GM18517 (cell line): Measurements from ENCODE around the gene CLIC3.

Experiments
- ATAC-seq: cut with Tn5 transposase; IDR thresholded peaks from one replicate; pipeline ENCODE4 v1.9.1; 2021; ENCODE audit warnings: mild to moderate bottlenecking, moderate library complexity; ENCODE audit not compliant: unreplicated experiment

Gene CLIC3

GRCh38 chr9:137031904-137032640 is 35.7 kb upstream of the CLIC3 start, which contains the start of gene FUT7:
Gene FUT7, minus strand, starts transcription at chr9:137032088. Its CDS starts 97 bp downstream, at chr9:137031991.
- no peak for ATAC-seq

- no peak for ATAC-seq
Measured at GRCh38 chr9:137030538-137031527, 34.5 kb upstream of the CLIC3 start.

- no peak for ATAC-seq
Measured at GRCh38 chr9:137030006-137030405, 33.6 kb upstream of the CLIC3 start.

GRCh38 chr9:137029058-137029936 is 32.9 kb upstream of the CLIC3 start:
- peak; percentile 42 for ATAC-seq

GRCh38 chr9:137028263-137029057 is 32.1 kb upstream of the CLIC3 start:
- no peak for ATAC-seq

GRCh38 chr9:137027369-137028262 is 31.2 kb upstream of the CLIC3 start, which contains the start of gene ABCA2:
Gene ABCA2, minus strand, starts transcription at chr9:137028237. Its CDS starts 97 bp downstream, at chr9:137028140.
- no peak for ATAC-seq

GRCh38 chr9:137026828-137027227 is 30.5 kb upstream of the CLIC3 start:
- no peak for ATAC-seq

- no peak for ATAC-seq
Measured at GRCh38 chr9:137026384-137026783, 30.0 kb upstream of the CLIC3 start.

GRCh38 chr9:137025517-137025966 is 29.2 kb upstream of the CLIC3 start:
- no peak for ATAC-seq

GRCh38 chr9:137023583-137023991 is 27.2 kb upstream of the CLIC3 start:
- no peak for ATAC-seq

- ATAC-seq = no peak
Measured at GRCh38 chr9:137023157-137023556, 26.8 kb upstream of the CLIC3 start.

- ATAC-seq = no peak
Measured at GRCh38 chr9:137022662-137023008, 26.3 kb upstream of the CLIC3 start.

- no peak for ATAC-seq
Measured at GRCh38 chr9:137021979-137022661, 25.8 kb upstream of the CLIC3 start.

GRCh38 chr9:137021568-137021978 is 25.2 kb upstream of the CLIC3 start:
- no peak for ATAC-seq

- ATAC-seq = no peak
Measured at GRCh38 chr9:137020771-137021567, 24.6 kb upstream of the CLIC3 start.

- ATAC-seq = no peak
Measured at GRCh38 chr9:137019891-137020683, 23.7 kb upstream of the CLIC3 start.
